Neuron (in vitro differentiated cells): ENCODE measurements around the gene PNPLA5.

Source experiments
- H2AFZ ChIP-seq: one replicate; pipeline ENCODE4 v1.6.1; 2013; ENCODE audit warnings: low read depth, mild to moderate bottlenecking, inconsistent platforms, low read length, moderate library complexity
- H3K27me3 ChIP-seq: one replicate; pipeline ENCODE4 v1.6.1; 2013; ENCODE audit warnings: low read length; ENCODE audit not compliant: insufficient read depth
- H3K36me3 ChIP-seq: one replicate; pipeline ENCODE4 v1.6.1; 2013; ENCODE audit warnings: low read length; ENCODE audit not compliant: insufficient read depth
- H3K4me1 ChIP-seq: one replicate; pipeline ENCODE4 v1.6.1; 2013; ENCODE audit warnings: low read length; ENCODE audit not compliant: insufficient read depth
- H3K4me3 ChIP-seq: 2 replicates; pipeline ENCODE4 v1.5.1; 2013; ENCODE audit warnings: mild to moderate bottlenecking, low read length, moderate library complexity
- H3K9me3 ChIP-seq: one replicate; pipeline ENCODE4 v1.6.1; 2013; ENCODE audit warnings: low read length

PNPLA5 gene

GRCh38 chr22:43891360-43892182 is at the start of gene PNPLA5:
Gene PNPLA5 (minus strand): TSS chr22:43892013. CDS start chr22:43891880, 133 bp downstream.
- Histone ChIP-seq H3K4me3 (no peak within 1 kb of the TSS), H3K9me3 (no peaks in the 10 kb centered on the region), H3K27me3 (peaks cover 66% of the 10 kb centered on the region), H2AFZ (no peak within 1 kb of the TSS), H3K4me1 (no peaks in the 10 kb centered on the region), H3K36me3 (no peaks in the 10 kb centered on the region)

- H3K9me3 ChIP-seq: no peaks in the 10 kb centered on the region
- peaks cover 11% of the 10 kb centered on the region for H3K36me3 ChIP-seq
- no peak overlapping the region for H3K4me3 ChIP-seq
Observed at GRCh38 chr22:43941449-43941848, 49.6 kb upstream of the PNPLA5 start.

GRCh38 chr22:43931771-43932170 is 40.0 kb upstream of the PNPLA5 start:
- no peaks in the 10 kb centered on the region for H3K4me1 ChIP-seq
- H3K36me3 ChIP-seq: peaks cover 11% of the 10 kb centered on the region
- no peak overlapping the region for H3K4me3 ChIP-seq
- H3K9me3 ChIP-seq: no peaks in the 10 kb centered on the region
- no peaks in the 10 kb centered on the region for H3K27me3 ChIP-seq
- no peak overlapping the region for H2AFZ ChIP-seq

More at GRCh38 chr22:43941449-43941848, 49.6 kb upstream of the PNPLA5 start:
- no peak overlapping the region for H2AFZ ChIP-seq
- H3K4me1 ChIP-seq: peaks cover 2% of the 10 kb centered on the region
- no peaks in the 10 kb centered on the region for H3K27me3 ChIP-seq

- Histone ChIP-seq H3K36me3 (peaks cover 6% of the 10 kb centered on the region), H2AFZ (no peak overlapping the region), H3K27me3 (no peaks in the 10 kb centered on the region), H3K4me3 (no peak overlapping the region), H3K4me1 (no peaks in the 10 kb centered on the region), H3K9me3 (no peaks in the 10 kb centered on the region)
Observed at GRCh38 chr22:43928908-43929307, 37.1 kb upstream of the PNPLA5 start.

GRCh38 chr22:43928468-43928867 is 36.7 kb upstream of the PNPLA5 start:
- Histone ChIP-seq H3K4me3 (no peak overlapping the region), H2AFZ (no peak overlapping the region), H3K27me3 (no peaks in the 10 kb centered on the region), H3K9me3 (no peaks in the 10 kb centered on the region), H3K4me1 (no peaks in the 10 kb centered on the region), H3K36me3 (peaks cover 6% of the 10 kb centered on the region)

GRCh38 chr22:43926349-43926710 is 34.5 kb upstream of the PNPLA5 start:
- no peak overlapping the region for H2AFZ ChIP-seq
- H3K4me3 ChIP-seq: no peak overlapping the region

GRCh38 chr22:43925433-43926348 is 33.9 kb upstream of the PNPLA5 start:
- H3K4me3 ChIP-seq: no peak overlapping the region
- no peak overlapping the region for H2AFZ ChIP-seq
- peaks cover 4% of the 10 kb centered on the region for H3K36me3 ChIP-seq
- H3K4me1 ChIP-seq: peaks cover 11% of the 10 kb centered on the region
- no peaks in the 10 kb centered on the region for H3K9me3 ChIP-seq
- no peaks in the 10 kb centered on the region for H3K27me3 ChIP-seq

More at GRCh38 chr22:43926349-43926710, 34.5 kb upstream of the PNPLA5 start:
- Histone ChIP-seq H3K36me3 (peaks cover 4% of the 10 kb centered on the region), H3K27me3 (no peaks in the 10 kb centered on the region), H3K4me1 (peaks cover 10% of the 10 kb centered on the region), H3K9me3 (no peaks in the 10 kb centered on the region)

- Histone ChIP-seq H2AFZ (no peak overlapping the region), H3K27me3 (no peaks in the 10 kb centered on the region), H3K36me3 (peaks cover under 1% of the 10 kb centered on the region), H3K4me1 (peaks cover 11% of the 10 kb centered on the region), H3K4me3 (no peak overlapping the region), H3K9me3 (no peaks in the 10 kb centered on the region)
Observed at GRCh38 chr22:43924877-43925276, 33.1 kb upstream of the PNPLA5 start.

- H3K4me3 ChIP-seq: peak within 1 kb of the TSS; percentile 50
Observed at GRCh38 chr22:43923631-43924464, 32.0 kb upstream of the PNPLA5 start, which contains the start of gene PNPLA3. Gene PNPLA3 (plus strand): TSS chr22:43923805. CDS start chr22:43923912, 107 bp downstream.

GRCh38 chr22:43923191-43923590 is 31.4 kb upstream of the PNPLA5 start:
- peaks cover 11% of the 10 kb centered on the region for H3K4me1 ChIP-seq
- no peaks in the 10 kb centered on the region for H3K27me3 ChIP-seq
- H2AFZ ChIP-seq: peak overlapping the region; percentile 71
- H3K36me3 ChIP-seq: no peaks in the 10 kb centered on the region
- peak overlapping the region; percentile 44 for H3K4me3 ChIP-seq
- no peaks in the 10 kb centered on the region for H3K9me3 ChIP-seq

More at GRCh38 chr22:43923631-43924464, 32.0 kb upstream of the PNPLA5 start, which contains the start of gene PNPLA3:
- no peaks in the 10 kb centered on the region for H3K36me3 ChIP-seq
- H3K27me3 ChIP-seq: no peaks in the 10 kb centered on the region
- no peaks in the 10 kb centered on the region for H3K9me3 ChIP-seq
- H3K4me1 ChIP-seq: peaks cover 11% of the 10 kb centered on the region
- peak within 1 kb of the TSS; percentile 71 for H2AFZ ChIP-seq

- Histone ChIP-seq H3K4me3 (no peak overlapping the region), H3K4me1 (peaks cover 11% of the 10 kb centered on the region), H3K27me3 (no peaks in the 10 kb centered on the region), H2AFZ (no peak overlapping the region), H3K36me3 (no peaks in the 10 kb centered on the region), H3K9me3 (no peaks in the 10 kb centered on the region)
Observed at GRCh38 chr22:43922123-43922522, 30.3 kb upstream of the PNPLA5 start.

- H3K27me3 ChIP-seq: no peaks in the 10 kb centered on the region
- H3K36me3 ChIP-seq: no peaks in the 10 kb centered on the region
- no peaks in the 10 kb centered on the region for H3K9me3 ChIP-seq
- peaks cover 11% of the 10 kb centered on the region for H3K4me1 ChIP-seq
- H3K4me3 ChIP-seq: no peak overlapping the region
- H2AFZ ChIP-seq: no peak overlapping the region
Observed at GRCh38 chr22:43921370-43921769, 29.6 kb upstream of the PNPLA5 start.
